NCI-H2171 (cell line): ENCODE measurements around the gene IGSF9B.

ENCODE experiments used
- DNase-seq: peaks from one replicate; lab custom pipeline; 2025; lab: John Stamatoyannopoulos, UW

IGSF9B gene

GRCh38 chr11:133953999-133954398 is 2.8 kb downstream of the IGSF9B start:
- DNase-seq, result no peak

GRCh38 chr11:133953547-133953946 is 3.2 kb downstream of the IGSF9B start:
- DNase-seq, result no peak

GRCh38 chr11:133952199-133953190 is 4.3 kb downstream of the IGSF9B start:
- no peak for DNase-seq

- DNase-seq, result peak; percentile 33
Observed at GRCh38 chr11:133951327-133952198, 5.2 kb downstream of the IGSF9B start.

GRCh38 chr11:133950874-133951326 is 5.9 kb downstream of the IGSF9B start:
- no peak for DNase-seq

- no peak for DNase-seq
Observed at GRCh38 chr11:133950421-133950820, 6.3 kb downstream of the IGSF9B start.

- no peak for DNase-seq
Observed at GRCh38 chr11:133949129-133949528, 7.6 kb downstream of the IGSF9B start.

- DNase-seq, result no peak
Observed at GRCh38 chr11:133948711-133949110, 8.1 kb downstream of the IGSF9B start.

- DNase-seq, result no peak
Observed at GRCh38 chr11:133947321-133947756, 9.4 kb downstream of the IGSF9B start.

- peak; percentile 33 for DNase-seq
Observed at GRCh38 chr11:133946541-133947318, 10.0 kb downstream of the IGSF9B start.

- no peak for DNase-seq
Observed at GRCh38 chr11:133946051-133946450, 10.7 kb downstream of the IGSF9B start.

GRCh38 chr11:133945087-133945974 is 11.4 kb downstream of the IGSF9B start:
- DNase-seq, result no peak

- DNase-seq, result no peak
Observed at GRCh38 chr11:133943950-133944698, 12.6 kb downstream of the IGSF9B start.

GRCh38 chr11:133942577-133942976 is 14.2 kb downstream of the IGSF9B start:
- DNase-seq, result peak; percentile 55

GRCh38 chr11:133941546-133941945 is 15.2 kb downstream of the IGSF9B start:
- DNase-seq, result no peak

GRCh38 chr11:133940034-133940433 is 16.7 kb downstream of the IGSF9B start:
- no peak for DNase-seq

GRCh38 chr11:133939558-133939957 is 17.2 kb downstream of the IGSF9B start:
- DNase-seq, result no peak

- DNase-seq, result no peak
Observed at GRCh38 chr11:133938166-133938565, 18.6 kb downstream of the IGSF9B start.

- DNase-seq, result no peak
Observed at GRCh38 chr11:133937468-133937867, 19.3 kb downstream of the IGSF9B start.

- no peak for DNase-seq
Observed at GRCh38 chr11:133937015-133937414, 19.8 kb downstream of the IGSF9B start.
